ENCODE measurements around the gene PCNT.

PCNT gene

DNA sequence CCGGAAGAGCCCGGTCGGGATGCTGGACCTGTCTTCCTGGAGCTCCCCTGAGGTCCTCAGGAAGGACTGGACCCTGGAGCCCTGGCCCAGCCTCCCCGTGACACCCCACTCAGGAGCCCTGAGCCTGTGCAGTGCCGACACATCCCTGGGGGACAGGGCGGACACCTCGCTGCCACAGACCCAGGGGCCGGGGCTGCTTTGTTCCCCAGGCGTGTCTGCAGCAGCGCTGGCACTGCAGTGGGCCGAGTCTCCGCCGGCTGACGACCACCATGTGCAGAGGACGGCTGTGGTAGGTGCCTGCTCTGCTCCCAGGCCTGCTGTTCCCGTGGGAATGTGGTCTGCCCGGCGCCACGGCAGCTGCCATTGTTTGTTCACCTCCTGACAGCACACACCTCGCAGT is 92.6 kb downstream of the PCNT start:
- no peak for TF ChIP-seq POLR2AphosphoS5 (IDR thresholded peaks at IDR 0.05; ENCODE audit: low read depth)
- H3K27ac ChIP-seq (replicated peaks), result no peak overlapping the region
- no peak for DNase-seq (ENCODE audit: low read depth in 1 of 2, low spot score in 1 of 2)

DNA sequence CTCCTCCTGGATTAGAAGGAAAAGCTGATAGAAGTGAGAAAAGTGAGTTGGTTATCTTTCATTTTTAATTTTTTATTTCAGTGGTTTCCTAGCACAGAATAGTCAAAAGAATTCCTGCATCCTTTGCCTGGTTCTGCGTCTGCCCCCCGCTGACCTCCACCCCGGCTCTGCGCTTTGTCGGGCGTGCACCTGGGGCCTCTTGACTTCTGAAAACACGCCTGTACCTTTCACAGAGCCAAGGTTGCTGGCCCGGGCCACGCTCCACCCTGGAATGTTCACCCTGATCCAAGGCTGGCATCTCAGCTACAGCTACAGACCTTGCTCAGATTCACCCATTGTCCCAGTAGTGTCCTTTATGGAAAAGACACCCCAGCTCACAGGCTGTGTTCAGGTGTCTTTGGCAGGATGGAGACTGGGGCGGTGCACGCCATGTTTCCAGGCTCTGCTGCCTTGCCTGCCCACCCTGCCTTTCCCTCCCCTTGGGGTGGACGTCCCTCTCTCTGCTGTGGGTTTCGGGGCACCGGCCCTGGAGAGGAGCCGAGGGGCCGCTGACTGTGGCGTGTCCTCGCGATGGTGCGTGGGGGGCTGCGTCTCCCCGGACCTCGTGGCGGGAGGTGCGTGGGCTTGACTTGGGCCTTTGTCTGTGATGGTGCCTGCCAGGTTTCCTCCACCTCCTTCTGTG is 94.5 kb downstream of the PCNT start:
- TF ChIP-seq GABPA (IDR thresholded peaks at IDR 0.05; ENCODE audit: low read depth) (no peak), POLR2AphosphoS5 (IDR thresholded peaks at IDR 0.05; ENCODE audit: low read depth) (no peak), SPI1 (IDR thresholded peaks at IDR 0.05; ENCODE audit: borderline replicate concordance, low read depth) (no peak)
- TF ChIP-seq, protein P1, sequence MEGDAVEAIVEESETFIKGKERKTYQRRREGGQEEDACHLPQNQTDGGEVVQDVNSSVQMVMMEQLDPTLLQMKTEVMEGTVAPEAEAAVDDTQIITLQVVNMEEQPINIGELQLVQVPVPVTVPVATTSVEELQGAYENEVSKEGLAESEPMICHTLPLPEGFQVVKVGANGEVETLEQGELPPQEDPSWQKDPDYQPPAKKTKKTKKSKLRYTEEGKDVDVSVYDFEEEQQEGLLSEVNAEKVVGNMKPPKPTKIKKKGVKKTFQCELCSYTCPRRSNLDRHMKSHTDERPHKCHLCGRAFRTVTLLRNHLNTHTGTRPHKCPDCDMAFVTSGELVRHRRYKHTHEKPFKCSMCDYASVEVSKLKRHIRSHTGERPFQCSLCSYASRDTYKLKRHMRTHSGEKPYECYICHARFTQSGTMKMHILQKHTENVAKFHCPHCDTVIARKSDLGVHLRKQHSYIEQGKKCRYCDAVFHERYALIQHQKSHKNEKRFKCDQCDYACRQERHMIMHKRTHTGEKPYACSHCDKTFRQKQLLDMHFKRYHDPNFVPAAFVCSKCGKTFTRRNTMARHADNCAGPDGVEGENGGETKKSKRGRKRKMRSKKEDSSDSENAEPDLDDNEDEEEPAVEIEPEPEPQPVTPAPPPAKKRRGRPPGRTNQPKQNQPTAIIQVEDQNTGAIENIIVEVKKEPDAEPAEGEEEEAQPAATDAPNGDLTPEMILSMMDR (IDR thresholded peaks at IDR 0.05; ENCODE audit: insufficient read depth, low read length), result no peak
- TF ChIP-seq, protein P2, sequence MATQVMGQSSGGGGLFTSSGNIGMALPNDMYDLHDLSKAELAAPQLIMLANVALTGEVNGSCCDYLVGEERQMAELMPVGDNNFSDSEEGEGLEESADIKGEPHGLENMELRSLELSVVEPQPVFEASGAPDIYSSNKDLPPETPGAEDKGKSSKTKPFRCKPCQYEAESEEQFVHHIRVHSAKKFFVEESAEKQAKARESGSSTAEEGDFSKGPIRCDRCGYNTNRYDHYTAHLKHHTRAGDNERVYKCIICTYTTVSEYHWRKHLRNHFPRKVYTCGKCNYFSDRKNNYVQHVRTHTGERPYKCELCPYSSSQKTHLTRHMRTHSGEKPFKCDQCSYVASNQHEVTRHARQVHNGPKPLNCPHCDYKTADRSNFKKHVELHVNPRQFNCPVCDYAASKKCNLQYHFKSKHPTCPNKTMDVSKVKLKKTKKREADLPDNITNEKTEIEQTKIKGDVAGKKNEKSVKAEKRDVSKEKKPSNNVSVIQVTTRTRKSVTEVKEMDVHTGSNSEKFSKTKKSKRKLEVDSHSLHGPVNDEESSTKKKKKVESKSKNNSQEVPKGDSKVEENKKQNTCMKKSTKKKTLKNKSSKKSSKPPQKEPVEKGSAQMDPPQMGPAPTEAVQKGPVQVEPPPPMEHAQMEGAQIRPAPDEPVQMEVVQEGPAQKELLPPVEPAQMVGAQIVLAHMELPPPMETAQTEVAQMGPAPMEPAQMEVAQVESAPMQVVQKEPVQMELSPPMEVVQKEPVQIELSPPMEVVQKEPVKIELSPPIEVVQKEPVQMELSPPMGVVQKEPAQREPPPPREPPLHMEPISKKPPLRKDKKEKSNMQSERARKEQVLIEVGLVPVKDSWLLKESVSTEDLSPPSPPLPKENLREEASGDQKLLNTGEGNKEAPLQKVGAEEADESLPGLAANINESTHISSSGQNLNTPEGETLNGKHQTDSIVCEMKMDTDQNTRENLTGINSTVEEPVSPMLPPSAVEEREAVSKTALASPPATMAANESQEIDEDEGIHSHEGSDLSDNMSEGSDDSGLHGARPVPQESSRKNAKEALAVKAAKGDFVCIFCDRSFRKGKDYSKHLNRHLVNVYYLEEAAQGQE (IDR thresholded peaks at IDR 0.05; ENCODE audit: insufficient replicate concordance, low read depth), result no peak
- no peak for DNase-seq (ENCODE audit: low read depth in 1 of 2, low spot score in 1 of 2)
- no peaks in the 10 kb centered on the region for H3K27me3 ChIP-seq (ENCODE audit: insufficient read depth, poor library complexity, severe bottlenecking)
- no peak overlapping the region for H3K4me3 ChIP-seq (replicated peaks; ENCODE audit: insufficient read depth, low read length)
- H3K27ac ChIP-seq (replicated peaks), result no peak overlapping the region

More for the DNA sequence above, 92.6 kb downstream of the PCNT start:
- H3K27me3 ChIP-seq (ENCODE audit: insufficient read depth, poor library complexity, severe bottlenecking), result no peaks in the 10 kb centered on the region
- H3K4me3 ChIP-seq (replicated peaks; ENCODE audit: insufficient read depth, low read length), result no peak overlapping the region

DNA sequence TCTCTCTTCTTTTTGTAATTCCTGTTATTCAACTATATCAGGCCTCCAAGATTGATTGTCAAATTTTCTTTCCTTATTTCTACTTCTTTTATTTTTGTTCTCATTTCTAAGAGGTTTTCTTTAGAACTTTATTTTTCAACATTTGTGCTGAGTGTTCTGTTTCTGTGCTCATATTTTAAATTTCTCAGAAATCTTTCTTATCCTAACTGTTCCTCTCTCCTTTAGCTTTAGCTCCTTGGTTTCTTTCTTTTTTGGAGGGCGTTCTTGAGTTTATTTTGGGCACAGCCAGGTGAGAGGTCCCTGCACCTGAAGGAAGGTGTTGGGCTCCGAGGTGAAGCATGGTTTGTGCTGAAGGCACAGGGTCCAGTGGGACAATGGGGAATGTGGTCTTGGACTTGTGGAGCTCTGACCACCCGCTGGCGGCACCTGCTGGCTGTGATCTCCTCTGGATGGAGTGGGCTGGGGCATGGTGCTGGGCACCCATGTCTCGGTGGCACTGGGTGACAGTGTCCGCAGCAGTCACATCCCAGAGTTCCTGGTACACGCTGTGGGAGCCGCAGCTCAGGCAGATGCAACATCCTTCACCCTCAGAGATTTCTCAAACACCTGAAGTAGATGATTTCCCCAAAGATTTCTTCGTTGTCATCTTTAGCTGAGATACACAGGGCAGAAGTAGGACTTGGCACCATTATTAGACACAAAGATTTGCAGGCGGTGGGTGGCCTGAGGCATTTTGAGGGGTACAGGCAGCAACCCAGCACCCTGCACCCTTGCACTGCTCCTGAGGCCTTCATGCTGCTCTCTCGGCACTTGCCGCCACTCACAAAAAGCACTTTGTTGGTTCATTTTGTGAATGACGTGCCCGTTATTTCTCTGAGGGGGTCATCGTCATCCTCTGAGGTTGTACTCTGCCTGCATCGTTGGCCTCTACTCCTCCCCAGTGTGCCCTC is 96.6 kb downstream of the PCNT start:
- H3K27ac ChIP-seq (replicated peaks), result no peak overlapping the region
- no peaks in the 10 kb centered on the region for H3K27me3 ChIP-seq (ENCODE audit: insufficient read depth, poor library complexity, severe bottlenecking)
- DNase-seq (ENCODE audit: low read depth in 1 of 2, low spot score in 1 of 2), result no peak
- H3K4me3 ChIP-seq (replicated peaks; ENCODE audit: insufficient read depth, low read length), result no peak overlapping the region
- TF ChIP-seq POLR2AphosphoS5 (IDR thresholded peaks at IDR 0.05; ENCODE audit: low read depth) (no peak), SPI1 (IDR thresholded peaks at IDR 0.05; ENCODE audit: borderline replicate concordance, low read depth) (no peak), GABPA (IDR thresholded peaks at IDR 0.05; ENCODE audit: low read depth) (no peak)
- TF ChIP-seq, protein P1 (IDR thresholded peaks at IDR 0.05; ENCODE audit: insufficient read depth, low read length), result no peak
- TF ChIP-seq, protein P2 (IDR thresholded peaks at IDR 0.05; ENCODE audit: insufficient replicate concordance, low read depth), result no peak

DNA sequence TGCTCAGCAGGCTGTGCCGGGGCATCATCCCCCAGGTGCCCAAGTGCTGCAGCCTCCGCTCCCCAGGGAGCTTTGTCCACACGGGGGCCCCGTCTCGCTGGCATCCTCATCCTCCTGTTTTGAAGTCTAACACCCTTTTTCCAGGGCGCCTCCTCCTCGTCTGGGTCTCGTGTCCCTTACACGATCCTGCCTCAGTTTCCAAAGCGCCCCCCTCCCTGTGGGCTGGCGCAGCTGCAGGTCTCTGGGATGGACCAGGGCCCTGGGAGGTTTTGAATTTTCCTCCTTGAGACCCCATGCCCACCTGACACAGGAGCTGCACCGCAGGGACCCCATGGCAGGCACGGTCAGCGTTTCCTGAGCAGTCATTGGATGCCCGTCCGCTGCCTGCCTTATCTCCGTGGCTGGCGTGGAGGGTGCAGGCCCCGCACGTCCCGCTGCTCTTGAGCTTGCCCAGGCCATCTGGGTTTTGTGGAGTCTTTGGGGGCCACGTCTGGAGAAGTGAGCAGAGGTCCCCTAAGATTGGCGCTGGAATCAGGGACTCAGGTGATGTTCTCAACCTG is 97.3 kb downstream of the PCNT start:
- Histone ChIP-seq H3K27me3 (ENCODE audit: insufficient read depth, poor library complexity, severe bottlenecking) (no peaks in the 10 kb centered on the region), H3K27ac (replicated peaks) (no peak overlapping the region), H3K4me3 (replicated peaks; ENCODE audit: insufficient read depth, low read length) (no peak overlapping the region)
- TF ChIP-seq GABPA (IDR thresholded peaks at IDR 0.05; ENCODE audit: low read depth), result no peak
- TF ChIP-seq POLR2AphosphoS5 (IDR thresholded peaks at IDR 0.05; ENCODE audit: low read depth), result no peak
- TF ChIP-seq SPI1 (IDR thresholded peaks at IDR 0.05; ENCODE audit: borderline replicate concordance, low read depth), result no peak
- TF ChIP-seq, protein P1 (IDR thresholded peaks at IDR 0.05; ENCODE audit: insufficient read depth, low read length), result no peak
- TF ChIP-seq, protein P2 (IDR thresholded peaks at IDR 0.05; ENCODE audit: insufficient replicate concordance, low read depth), result no peak
- no peak for DNase-seq (ENCODE audit: low read depth in 1 of 2, low spot score in 1 of 2)
